Neural crest cell (in vitro differentiated cells): ENCODE measurements around the gene LPP. TPM values are rescaled to one million over a fixed set of nuclear protein-coding genes. Genes with fewer than 3 reads are reported as not detected.
A peak's percentile ranks its signal among the peaks of the same experiment; 100 is the strongest.
"Not testable (repeated sequence)": the region's sequence is repeated elsewhere in the genome, so short reads cannot be mapped to it uniquely, and the experiment has no call there.

ENCODE experiments used
- DNase-seq: peaks from one replicate; pipeline ENCODE4 v3.0.0; 2021; ENCODE audit warnings: low read depth, mixed read lengths, low spot score
- H3K27ac Mint-ChIP-seq: one replicate; pipeline ENCODE4 v1.8.0; 2021; ENCODE audit warnings: mild to moderate bottlenecking, mixed read lengths; ENCODE audit not compliant: unreplicated experiment
- H3K27me3 Mint-ChIP-seq: 2 replicates; pipeline ENCODE4 v1.8.0; 2021; ENCODE audit warnings: low read depth, mild to moderate bottlenecking, mixed read lengths
- H3K36me3 Mint-ChIP-seq: 2 replicates; pipeline ENCODE4 v1.8.0; 2021; ENCODE audit warnings: low read depth, mild to moderate bottlenecking, mixed read lengths
- H3K4me1 Mint-ChIP-seq: 2 replicates; pipeline ENCODE4 v1.8.0; 2021; ENCODE audit warnings: mixed read lengths
- H3K4me3 Mint-ChIP-seq: one replicate; pipeline ENCODE4 v1.8.0; 2021; ENCODE audit warnings: mild to moderate bottlenecking, mixed read lengths
- H3K9me3 Mint-ChIP-seq: 2 replicates; pipeline ENCODE4 v1.8.0; 2021; ENCODE audit warnings: mixed read lengths
- total RNA-seq: library from RNA; stranded (reverse); gene quantifications from 2 replicates; pipeline ENCODE4 v1.2.1, GENCODE V29; 2021
- TF ChIP-seq, protein P1 (sequence below): fragments of 200-600 bp; sonication (generic); conservative IDR thresholded peaks from 2 replicates; pipeline ENCODE4 v1.5.0; 2021; ENCODE audit warnings: antibody characterized with exemption, mild to moderate bottlenecking

LPP gene
- total RNA-seq, 1 donor from 2014 or later = 38.7 TPM

- no peak for DNase-seq
- H3K4me1 Mint-ChIP-seq = peaks cover 50% of the 10 kb centered on the region
- no peak overlapping the region for H3K4me3 Mint-ChIP-seq
- no peaks in the 10 kb centered on the region for H3K36me3 Mint-ChIP-seq
- TF ChIP-seq, protein P1, sequence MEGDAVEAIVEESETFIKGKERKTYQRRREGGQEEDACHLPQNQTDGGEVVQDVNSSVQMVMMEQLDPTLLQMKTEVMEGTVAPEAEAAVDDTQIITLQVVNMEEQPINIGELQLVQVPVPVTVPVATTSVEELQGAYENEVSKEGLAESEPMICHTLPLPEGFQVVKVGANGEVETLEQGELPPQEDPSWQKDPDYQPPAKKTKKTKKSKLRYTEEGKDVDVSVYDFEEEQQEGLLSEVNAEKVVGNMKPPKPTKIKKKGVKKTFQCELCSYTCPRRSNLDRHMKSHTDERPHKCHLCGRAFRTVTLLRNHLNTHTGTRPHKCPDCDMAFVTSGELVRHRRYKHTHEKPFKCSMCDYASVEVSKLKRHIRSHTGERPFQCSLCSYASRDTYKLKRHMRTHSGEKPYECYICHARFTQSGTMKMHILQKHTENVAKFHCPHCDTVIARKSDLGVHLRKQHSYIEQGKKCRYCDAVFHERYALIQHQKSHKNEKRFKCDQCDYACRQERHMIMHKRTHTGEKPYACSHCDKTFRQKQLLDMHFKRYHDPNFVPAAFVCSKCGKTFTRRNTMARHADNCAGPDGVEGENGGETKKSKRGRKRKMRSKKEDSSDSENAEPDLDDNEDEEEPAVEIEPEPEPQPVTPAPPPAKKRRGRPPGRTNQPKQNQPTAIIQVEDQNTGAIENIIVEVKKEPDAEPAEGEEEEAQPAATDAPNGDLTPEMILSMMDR = no peak
- H3K27me3 Mint-ChIP-seq = no peaks in the 10 kb centered on the region
- H3K27ac Mint-ChIP-seq = no peak overlapping the region
- peaks cover 7% of the 10 kb centered on the region for H3K9me3 Mint-ChIP-seq
Observed at GRCh38 chr3:188128905-188129304, 25.1 kb upstream of the LPP start.

DNA sequence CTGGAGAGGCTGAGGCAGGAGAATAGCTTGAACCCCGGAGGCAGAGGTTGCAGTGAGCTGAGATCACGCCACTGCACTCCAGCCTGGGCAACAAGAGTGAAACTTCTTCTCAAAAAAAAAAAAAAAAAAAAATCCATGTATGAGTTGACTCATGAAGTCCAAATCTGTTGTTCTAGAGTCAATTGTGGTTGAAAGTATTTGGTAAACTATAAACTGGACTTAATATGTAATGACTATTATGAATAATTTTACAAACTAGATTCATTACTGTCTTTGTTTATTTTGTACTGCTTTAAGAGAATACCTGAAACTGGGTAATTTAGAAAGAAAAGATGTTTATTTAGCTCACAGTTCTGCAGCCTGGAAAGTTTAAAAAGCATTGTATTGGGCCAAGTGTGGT is 22.9 kb upstream of the LPP start:
- H3K27me3 Mint-ChIP-seq, H3K9me3 Mint-ChIP-seq, H3K27ac Mint-ChIP-seq: not testable (repeated sequence)

DNA sequence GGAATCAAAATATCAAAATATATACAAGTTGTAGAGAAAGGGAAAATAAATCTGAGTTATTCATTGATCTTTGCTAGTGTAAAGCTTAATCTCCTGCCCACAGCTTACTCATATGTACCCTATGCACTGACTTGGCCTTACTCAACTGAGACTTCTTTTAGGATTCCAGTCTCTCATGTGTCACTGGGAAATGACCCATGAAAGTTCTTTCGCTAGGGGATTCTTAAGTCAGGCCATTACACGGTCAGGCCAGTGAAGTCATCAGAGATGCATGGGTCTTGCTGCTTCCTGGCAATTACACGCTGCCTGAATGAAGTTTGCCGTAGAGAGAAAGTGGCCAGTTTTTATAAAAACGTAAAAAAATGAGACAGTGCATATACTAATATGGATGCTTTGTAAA is 20.7 kb upstream of the LPP start:
- Mint-ChIP-seq H3K9me3 (peaks cover 10% of the 10 kb centered on the region), H3K4me3 (no peak overlapping the region), H3K27ac (peak overlapping the region; percentile 39), H3K4me1 (peaks cover 50% of the 10 kb centered on the region), H3K36me3 (no peaks in the 10 kb centered on the region), H3K27me3 (no peaks in the 10 kb centered on the region)
- TF ChIP-seq, protein P1 = no peak
- DNase-seq = no peak

More for the DNA sequence above, 22.9 kb upstream of the LPP start:
- not testable (repeated sequence) for H3K4me3 Mint-ChIP-seq, DNase-seq, H3K36me3 Mint-ChIP-seq
- H3K4me1 Mint-ChIP-seq = peaks cover 46% of the 10 kb centered on the region

DNA sequence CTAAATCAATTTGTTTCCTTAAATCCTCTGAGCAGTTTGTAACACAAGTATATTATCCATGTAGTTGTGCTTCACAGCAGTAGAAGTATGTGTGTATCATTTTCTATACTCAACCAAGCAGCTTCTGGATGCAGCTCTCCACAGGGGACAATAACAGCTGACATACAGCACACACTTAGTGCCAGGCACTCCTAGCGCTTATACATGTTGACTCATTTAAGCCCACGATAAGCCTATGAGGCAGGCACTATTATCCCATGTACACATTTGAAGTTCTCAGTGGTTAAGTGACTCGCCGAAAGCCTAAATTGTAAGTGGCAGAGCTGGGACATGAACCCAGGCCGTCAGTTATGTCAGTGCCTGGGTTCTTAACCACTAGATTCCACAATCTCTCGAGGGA is 20.3 kb upstream of the LPP start:
- TF ChIP-seq, protein P1 = no peak
- Mint-ChIP-seq H3K9me3 (peaks cover 10% of the 10 kb centered on the region), H3K27me3 (no peaks in the 10 kb centered on the region), H3K4me1 (peaks cover 50% of the 10 kb centered on the region), H3K27ac (no peak overlapping the region), H3K36me3 (no peaks in the 10 kb centered on the region), H3K4me3 (no peak overlapping the region)
- no peak for DNase-seq

DNA sequence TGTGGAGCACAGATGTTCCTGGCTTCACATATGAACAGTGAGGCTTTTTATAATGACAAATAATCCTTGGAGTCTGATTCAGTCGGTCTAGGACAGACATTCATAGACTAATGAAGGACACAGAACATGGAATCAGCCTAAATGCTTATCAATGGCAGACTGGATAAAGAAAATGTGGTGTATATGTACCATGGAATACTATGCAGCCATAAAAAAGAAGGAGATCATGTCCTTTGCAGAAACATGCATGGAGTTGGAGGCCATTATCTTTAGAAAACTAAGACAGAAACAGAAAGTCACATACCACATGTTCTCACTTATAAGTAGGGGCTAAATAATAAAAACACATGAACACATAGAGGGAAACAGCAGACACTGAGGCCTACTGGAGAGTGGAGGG is 19.9 kb upstream of the LPP start:
- Mint-ChIP-seq H3K27ac (no peak overlapping the region), H3K36me3 (no peaks in the 10 kb centered on the region), H3K27me3 (no peaks in the 10 kb centered on the region), H3K9me3 (peaks cover 10% of the 10 kb centered on the region), H3K4me1 (peaks cover 50% of the 10 kb centered on the region), H3K4me3 (no peak overlapping the region)
- no peak for DNase-seq
- TF ChIP-seq, protein P1 = no peak

GRCh38 chr3:188134856-188135255 is 19.1 kb upstream of the LPP start:
- peaks cover 10% of the 10 kb centered on the region for H3K9me3 Mint-ChIP-seq
- no peak overlapping the region for H3K4me3 Mint-ChIP-seq
- no peak overlapping the region for H3K27ac Mint-ChIP-seq
- DNase-seq = no peak
- H3K36me3 Mint-ChIP-seq = no peaks in the 10 kb centered on the region
- TF ChIP-seq, protein P1 = no peak
- no peaks in the 10 kb centered on the region for H3K27me3 Mint-ChIP-seq
- H3K4me1 Mint-ChIP-seq = peaks cover 50% of the 10 kb centered on the region
